Measurements from ENCODE around the gene CAMTA1. TPM values are rescaled to one million over a fixed set of nuclear protein-coding genes. Genes with fewer than 3 reads are reported as not detected.

The CAMTA1 gene
- total RNA-seq, 1 donor from 2014 or later: 77.6 TPM

GRCh38 chr1:6819246-6820040 is 34.2 kb downstream of the CAMTA1 start:
- Histone ChIP-seq H2AFZ (ENCODE audit: low read depth, low read length) (no peak overlapping the region), H3K36me3 (ENCODE audit: insufficient read depth, low read length) (no peaks in the 10 kb centered on the region), H4K20me1 (ENCODE audit: insufficient read depth, low read length) (peaks cover 50% of the 10 kb centered on the region), H3K9me3 (ENCODE audit: insufficient read depth, low read depth, low read length) (no peaks in the 10 kb centered on the region), H3K9ac (ENCODE audit: low read length) (no peak overlapping the region), H3K27me3 (ENCODE audit: insufficient read depth, low read length) (no peaks in the 10 kb centered on the region), H3K4me1 (ENCODE audit: insufficient read depth, low read length) (peaks cover 4% of the 10 kb centered on the region), H3K79me2 (ENCODE audit: insufficient read depth, low read length) (peaks cover 34% of the 10 kb centered on the region), H3K4me3 (ENCODE audit: insufficient read depth, low read depth, low read length) (no peak overlapping the region), H3K4me2 (ENCODE audit: low read length) (no peak overlapping the region), H3K27ac (ENCODE audit: low read depth, low read length) (no peak overlapping the region)
- no peak for TF ChIP-seq CTCF (IDR thresholded peaks at IDR 0.05; ENCODE audit: insufficient read depth, low read depth, low read length)
- TF ChIP-seq EZH2 (IDR thresholded peaks at IDR 0.05; ENCODE audit: insufficient read depth, low read length): no peak
- FAIRE-seq (peak; percentile 89), DNase-seq (ENCODE audit: low read depth) (peak; percentile 56)
- Mint-ChIP-seq H3K36me3 (ENCODE audit: low read depth, unreplicated experiment) (peaks cover 4% of the 10 kb centered on the region), H3K27me3 (ENCODE audit: low read depth, unreplicated experiment) (no peaks in the 10 kb centered on the region), H3K4me1 (ENCODE audit: low read depth, unreplicated experiment) (peaks cover 20% of the 10 kb centered on the region), H3K27ac (ENCODE audit: unreplicated experiment) (no peak overlapping the region), H3K4me3 (ENCODE audit: unreplicated experiment) (no peak overlapping the region), H3K9me3 (ENCODE audit: unreplicated experiment) (peaks cover 3% of the 10 kb centered on the region)

GRCh38 chr1:6820899-6821298 is 35.6 kb downstream of the CAMTA1 start:
- peaks cover 6% of the 10 kb centered on the region for H3K36me3 Mint-ChIP-seq (ENCODE audit: low read depth, unreplicated experiment)
- no peaks in the 10 kb centered on the region for H3K27me3 ChIP-seq (ENCODE audit: insufficient read depth, low read length)
- no peaks in the 10 kb centered on the region for H3K9me3 ChIP-seq (ENCODE audit: insufficient read depth, low read depth, low read length)
- DNase-seq (ENCODE audit: low read depth) (no peak), FAIRE-seq (no peak)
- peaks cover 3% of the 10 kb centered on the region for H3K36me3 ChIP-seq (ENCODE audit: insufficient read depth, low read length)
- peaks cover 41% of the 10 kb centered on the region for H4K20me1 ChIP-seq (ENCODE audit: insufficient read depth, low read length)
- no peak overlapping the region for H2AFZ ChIP-seq (ENCODE audit: low read depth, low read length)
- H3K9me3 Mint-ChIP-seq (ENCODE audit: unreplicated experiment): peaks cover 3% of the 10 kb centered on the region
- no peak overlapping the region for H3K4me2 ChIP-seq (ENCODE audit: low read length)
- H3K4me1 Mint-ChIP-seq (ENCODE audit: low read depth, unreplicated experiment): peaks cover 20% of the 10 kb centered on the region
- no peaks in the 10 kb centered on the region for H3K27me3 Mint-ChIP-seq (ENCODE audit: low read depth, unreplicated experiment)
- peaks cover 21% of the 10 kb centered on the region for H3K79me2 ChIP-seq (ENCODE audit: insufficient read depth, low read length)
- H3K4me3 ChIP-seq (ENCODE audit: insufficient read depth, low read depth, low read length): no peak overlapping the region
- TF ChIP-seq EZH2 (IDR thresholded peaks at IDR 0.05; ENCODE audit: insufficient read depth, low read length): no peak
- no peak for TF ChIP-seq CTCF (IDR thresholded peaks at IDR 0.05; ENCODE audit: insufficient read depth, low read depth, low read length)
- H3K4me3 Mint-ChIP-seq (ENCODE audit: unreplicated experiment): no peak overlapping the region
- H3K27ac Mint-ChIP-seq (ENCODE audit: unreplicated experiment): no peak overlapping the region
- H3K9ac ChIP-seq (ENCODE audit: low read length): no peak overlapping the region
- H3K4me1 ChIP-seq (ENCODE audit: insufficient read depth, low read length): peaks cover 4% of the 10 kb centered on the region
- H3K27ac ChIP-seq (ENCODE audit: low read depth, low read length): no peak overlapping the region

Data from astrocyte (in vitro differentiated cells and primary cell).